Activated CD4-positive, alpha-beta T cell treated with anti-CD3 and anti-CD28 coated beads for 36 hours (primary cell): ENCODE measurements around the gene CCDC81. TPM values are rescaled to one million over a fixed set of nuclear protein-coding genes. Genes with fewer than 3 reads are reported as not detected.
"Not testable (repeated sequence)": the region's sequence is repeated elsewhere in the genome, so short reads cannot be mapped to it uniquely, and the experiment has no call there.

ENCODE experiments used
- ATAC-seq: fragments of 200-7000 bp; cut with Tn5 transposase; one replicate; pipeline ENCODE4 v1.10.0; 2021; ENCODE audit warnings: mild to moderate bottlenecking, moderate library complexity
- CTCF ChIA-PET: fragments of 350-600 bp; sonication (Branson Sonifier 250); formaldehyde crosslinking; loops from one replicate; lab custom pipeline; 2021; ENCODE audit warnings: antibody characterized with exemption; lab: Charles Lee
- POLR2A ChIA-PET: fragments of 350-600 bp; sonication (Branson Sonifier 250); formaldehyde crosslinking; loops from one replicate; lab custom pipeline; 2021; ENCODE audit warnings: antibody characterized with exemption, inconsistent platforms; lab: Charles Lee
- DNase-seq: peaks from one replicate; pipeline ENCODE4 v3.0.0-alpha.2; 2020
- H3K27ac Mint-ChIP-seq: one replicate; pipeline ENCODE4 v1.8.0; 2021; ENCODE audit warnings: mixed read lengths
- H3K27me3 Mint-ChIP-seq: one replicate; pipeline ENCODE4 v1.8.0; 2021; ENCODE audit warnings: mixed read lengths
- H3K36me3 Mint-ChIP-seq: one replicate; pipeline ENCODE4 v1.8.0; 2021; ENCODE audit warnings: low read depth, mixed read lengths
- H3K4me1 Mint-ChIP-seq: one replicate; pipeline ENCODE4 v1.8.0; 2021; ENCODE audit warnings: mixed read lengths
- H3K4me3 Mint-ChIP-seq: one replicate; pipeline ENCODE4 v1.8.0; 2021; ENCODE audit warnings: mild to moderate bottlenecking, moderate library complexity, mixed read lengths
- H3K9me3 Mint-ChIP-seq: one replicate; pipeline ENCODE4 v1.8.0; 2021; ENCODE audit warnings: low read depth, mixed read lengths
- intact Hi-C, 2 experiments: fragments of 100-400 bp; cut with DNase I in 1 of 2; cut with micrococcal nuclease in 1 of 2; formaldehyde crosslinking; loops; one replicate each; pipeline versions ENCODE4 v1.14.2 to v1.15.1; 2022 to 2024; cut with DNase I, micrococcal nuclease
- total RNA-seq, 2 experiments: library from RNA; stranded (reverse); gene quantifications; one replicate each; pipeline ENCODE4 v1.2.3, GENCODE V29; 2021

CCDC81 gene
- total RNA-seq, 2 experiments from 2014 or later, result 0.79 to 0.82 TPM

DNA sequence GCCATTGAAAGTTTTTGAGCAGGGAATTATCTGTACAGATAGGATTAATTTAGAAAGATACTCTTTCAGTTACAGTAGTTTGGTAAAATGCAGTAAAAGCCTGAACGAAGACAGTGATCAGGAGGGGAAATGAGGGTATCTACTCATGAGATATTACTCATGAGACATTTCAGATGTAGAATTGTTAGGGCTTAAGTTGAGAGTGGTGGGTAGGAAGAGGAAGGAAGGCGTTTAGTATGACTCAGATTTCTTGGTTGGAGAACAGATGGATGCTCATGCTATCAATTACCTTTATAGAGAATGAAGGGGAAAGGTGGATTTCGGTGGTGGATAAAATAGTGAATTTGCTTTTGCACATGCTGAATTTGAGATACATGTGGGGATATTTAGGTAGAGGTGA, 15.8 kb downstream of the CCDC81 start:
- Mint-ChIP-seq H3K36me3 (no peaks in the 10 kb centered on the region), H3K27me3 (no peaks in the 10 kb centered on the region), H3K4me3 (no peak overlapping the region), H3K9me3 (no peaks in the 10 kb centered on the region), H3K27ac (no peak overlapping the region), H3K4me1 (no peaks in the 10 kb centered on the region)
- no peak for ATAC-seq
- DNase-seq, result no peak
- ChIA-PET CTCF (no interaction called here), POLR2A (no interaction called here)
- intact Hi-C loops, result no loop called here

DNA sequence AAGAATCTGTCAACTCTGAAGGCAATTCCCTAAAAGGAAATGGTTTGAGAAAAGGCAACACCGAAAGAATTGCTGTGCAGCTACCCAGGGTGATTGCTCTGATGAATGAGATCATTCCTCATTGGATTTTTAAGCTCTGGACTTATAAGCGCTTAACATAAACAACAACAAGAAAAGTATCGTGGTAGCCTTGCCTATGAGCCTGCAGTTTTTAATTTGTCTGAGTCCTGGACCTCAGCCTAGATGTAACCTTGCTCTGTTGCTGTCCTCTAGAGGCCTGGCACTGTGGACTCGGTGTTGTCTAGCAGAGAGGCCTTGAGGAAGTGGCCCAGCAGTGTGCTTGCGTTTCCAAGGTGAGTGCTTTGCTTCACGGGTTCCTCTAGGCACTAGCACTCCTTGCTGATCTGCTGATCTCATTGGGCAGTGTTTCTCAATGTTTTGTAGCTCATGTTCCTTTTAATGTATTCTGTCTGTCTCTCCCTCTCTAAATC, 20.4 kb downstream of the CCDC81 start:
- no peak overlapping the region for H3K27ac Mint-ChIP-seq
- no peaks in the 10 kb centered on the region for H3K27me3 Mint-ChIP-seq
- intact Hi-C loops, result no loop called here
- H3K9me3 Mint-ChIP-seq, result no peaks in the 10 kb centered on the region
- H3K36me3 Mint-ChIP-seq, result no peaks in the 10 kb centered on the region
- DNase-seq, result no peak
- CTCF ChIA-PET, result interaction anchor here (0.9 to 1.6 kb wide), 4 partner anchors 15 to 587 kb away, joined by 3 to 5 read pairs (median 4); no protein-coding TSS in a partner anchor
- no peak for ATAC-seq
- POLR2A ChIA-PET, result no interaction called here
- H3K4me1 Mint-ChIP-seq, result no peaks in the 10 kb centered on the region
- no peak overlapping the region for H3K4me3 Mint-ChIP-seq

DNA sequence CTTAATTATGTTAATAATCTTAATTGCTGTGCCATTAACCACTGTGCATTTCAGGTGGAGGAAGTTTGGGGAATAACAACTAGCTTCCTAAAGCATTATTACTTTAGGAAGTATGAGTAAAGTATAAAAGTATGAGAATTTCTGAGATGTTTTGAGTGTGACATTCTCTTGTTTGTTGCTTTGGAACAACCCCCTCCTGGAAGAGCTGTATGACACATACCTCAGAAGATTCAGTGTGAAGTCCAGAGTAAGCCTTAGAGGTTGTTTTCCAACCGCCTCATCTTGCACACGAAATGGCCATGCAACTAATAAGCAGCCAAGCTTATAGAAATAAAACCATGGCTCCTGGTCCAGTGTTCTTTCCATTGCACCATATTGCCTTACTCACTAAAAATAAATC, 21.7 kb downstream of the CCDC81 start:
- Mint-ChIP-seq H3K27me3 (no peaks in the 10 kb centered on the region), H3K36me3 (no peaks in the 10 kb centered on the region), H3K27ac (no peak overlapping the region), H3K9me3 (no peaks in the 10 kb centered on the region), H3K4me1 (no peaks in the 10 kb centered on the region), H3K4me3 (no peak overlapping the region)
- ChIA-PET CTCF (no interaction called here), POLR2A (no interaction called here)
- intact Hi-C loops, result no loop called here
- no peak for DNase-seq
- ATAC-seq, result no peak

DNA sequence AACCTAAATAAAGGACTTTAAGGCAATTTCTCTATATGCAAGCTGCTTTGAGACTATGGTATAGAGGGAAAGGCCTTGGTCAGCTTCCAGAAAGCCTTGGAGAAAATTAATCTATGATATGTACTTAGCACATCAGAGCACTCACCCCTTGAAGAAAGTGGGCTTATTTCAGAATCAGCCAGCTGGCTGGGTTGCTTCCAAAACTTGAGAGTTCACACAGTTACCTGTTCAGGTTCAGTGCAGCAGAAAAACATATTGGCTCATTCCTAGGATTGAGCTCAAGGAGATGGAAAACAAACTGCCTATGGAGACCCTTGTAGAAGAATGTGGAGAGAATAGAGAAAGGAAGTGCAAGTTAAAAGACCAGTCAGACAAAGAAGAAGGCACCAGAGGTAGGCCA, 22.7 kb downstream of the CCDC81 start:
- Mint-ChIP-seq H3K36me3 (no peaks in the 10 kb centered on the region), H3K4me3 (no peak overlapping the region), H3K4me1 (no peaks in the 10 kb centered on the region), H3K9me3 (no peaks in the 10 kb centered on the region), H3K27ac (no peak overlapping the region), H3K27me3 (no peaks in the 10 kb centered on the region)
- intact Hi-C loops, result no loop called here
- CTCF ChIA-PET, result interaction anchor here (0.5 to 0.6 kb wide), 2 partner anchors 26 to 83 kb away, joined by 3 to 4 read pairs; no protein-coding TSS in a partner anchor
- POLR2A ChIA-PET, result no interaction called here
- ATAC-seq, result no peak
- no peak for DNase-seq

DNA sequence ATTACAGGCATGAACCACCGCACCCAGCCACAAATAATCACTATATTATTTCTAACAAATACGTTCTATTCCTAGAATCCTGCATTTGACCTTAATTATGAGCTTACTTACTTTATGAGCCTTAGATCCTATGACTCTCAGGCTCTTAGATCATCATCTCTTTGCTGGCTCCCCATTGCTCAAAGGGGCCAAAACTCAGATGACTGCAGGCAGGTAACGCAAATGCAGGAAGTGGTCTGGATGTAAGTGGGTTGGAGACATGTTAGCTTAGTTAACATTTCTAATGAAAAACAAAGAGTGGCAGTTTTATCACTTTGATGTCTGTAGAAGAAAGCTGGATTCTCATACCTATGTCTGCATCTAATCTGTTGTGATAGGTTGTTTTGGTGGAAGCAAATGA, 23.4 kb downstream of the CCDC81 start:
- Mint-ChIP-seq H3K27ac (no peak overlapping the region), H3K9me3 (no peaks in the 10 kb centered on the region), H3K4me3 (no peak overlapping the region), H3K27me3 (no peaks in the 10 kb centered on the region), H3K4me1 (no peaks in the 10 kb centered on the region), H3K36me3 (no peaks in the 10 kb centered on the region)
- ChIA-PET POLR2A (no interaction called here), CTCF (interaction anchor here (0.6 to 0.7 kb wide), 3 partner anchors 201 to 842 kb away, joined by 3 to 6 read pairs (median 3); no protein-coding TSS in a partner anchor)
- no peak for DNase-seq
- ATAC-seq, result no peak
- intact Hi-C loops, result no loop called here

GRCh38 chr11:86403458-86403857, 28.8 kb downstream of the CCDC81 start:
- Mint-ChIP-seq H3K4me1 (no peaks in the 10 kb centered on the region), H3K9me3 (no peaks in the 10 kb centered on the region), H3K27ac (no peak overlapping the region), H3K27me3 (no peaks in the 10 kb centered on the region), H3K4me3 (no peak overlapping the region), H3K36me3 (no peaks in the 10 kb centered on the region)
- ChIA-PET CTCF (no interaction called here), POLR2A (no interaction called here)
- DNase-seq (no peak), ATAC-seq (no peak)
- intact Hi-C loops, result no loop called here

DNA sequence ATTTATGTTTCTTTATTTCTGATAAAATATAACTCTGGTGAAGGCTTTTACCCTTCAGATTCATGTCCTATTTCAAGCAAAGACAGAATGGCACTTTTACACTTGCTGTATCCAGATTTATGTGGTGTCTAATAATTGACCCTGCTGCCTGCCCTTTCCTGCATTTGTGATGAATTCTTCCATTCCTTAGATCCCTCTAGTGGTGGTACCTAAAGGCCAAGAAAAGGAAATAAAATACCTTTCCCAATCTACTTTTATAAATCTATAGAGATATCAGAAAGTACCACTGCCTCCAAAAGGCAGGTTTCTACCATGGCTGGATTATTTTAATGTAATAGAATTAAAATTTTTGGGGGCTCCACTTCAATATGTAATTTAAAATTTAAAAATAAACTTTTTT, 34.2 kb downstream of the CCDC81 start:
- ChIA-PET POLR2A (no interaction called here), CTCF (no interaction called here)
- H3K4me1 Mint-ChIP-seq, result no peaks in the 10 kb centered on the region
- H3K27me3 Mint-ChIP-seq, result no peaks in the 10 kb centered on the region
- no peak for ATAC-seq
- H3K9me3 Mint-ChIP-seq, result no peaks in the 10 kb centered on the region
- H3K27ac Mint-ChIP-seq, result no peak overlapping the region
- no peaks in the 10 kb centered on the region for H3K36me3 Mint-ChIP-seq
- H3K4me3 Mint-ChIP-seq, result no peak overlapping the region
- intact Hi-C loops, result no loop called here
- no peak for DNase-seq

DNA sequence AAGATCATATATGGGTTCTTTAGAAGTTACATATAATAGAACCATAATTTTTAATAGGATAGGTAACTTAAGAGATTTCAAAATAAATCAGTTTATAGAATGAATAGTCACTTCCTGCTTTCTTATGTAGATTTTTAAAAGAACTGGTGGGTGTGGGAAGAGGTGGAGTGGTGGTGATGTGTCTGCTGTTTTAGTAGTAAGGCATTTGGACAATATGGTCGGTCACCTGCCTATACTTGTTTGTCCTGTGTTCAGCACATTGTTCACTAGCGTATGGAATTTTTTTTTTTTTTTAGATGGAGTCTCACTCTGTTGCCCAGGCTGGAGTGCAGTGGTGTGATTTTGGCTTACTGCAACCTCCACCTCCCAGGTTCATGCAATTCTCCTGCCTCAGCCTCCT, 39.3 kb downstream of the CCDC81 start:
- H3K4me1 Mint-ChIP-seq, result peaks cover 9% of the 10 kb centered on the region
- CTCF ChIA-PET, result no interaction called here

DNA sequence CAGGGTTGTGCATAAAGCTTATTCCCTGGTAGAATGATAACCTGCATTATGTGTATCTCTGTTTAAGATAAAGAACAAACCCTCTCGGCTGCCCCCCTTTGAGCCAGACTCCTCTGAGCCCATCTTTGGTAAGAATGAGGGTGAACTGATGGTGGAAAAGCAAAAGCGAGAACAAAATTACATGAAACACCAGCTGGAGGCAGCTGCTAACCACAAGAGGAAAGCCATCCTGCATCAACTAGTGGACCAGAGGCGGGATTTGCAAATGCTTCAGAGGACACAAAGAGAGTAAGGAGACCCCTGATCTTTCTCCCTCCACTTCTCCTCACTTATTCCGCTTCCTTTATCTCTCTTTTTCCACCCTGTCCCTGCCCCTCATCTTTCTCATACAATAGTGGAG, 40.3 kb downstream of the CCDC81 start:
- H3K36me3 Mint-ChIP-seq, result no peaks in the 10 kb centered on the region
- ATAC-seq, result no peak
- H3K4me1 Mint-ChIP-seq, result peaks cover 10% of the 10 kb centered on the region

More for the DNA sequence above, 39.3 kb downstream of the CCDC81 start:
- Mint-ChIP-seq H3K4me3 (no peak overlapping the region), H3K36me3 (no peaks in the 10 kb centered on the region), H3K9me3 (no peaks in the 10 kb centered on the region), H3K27ac (no peak overlapping the region), H3K27me3 (no peaks in the 10 kb centered on the region)
- intact Hi-C loops, result loop anchor here in 1 of 2 experiments (10.0 kb wide), 1 partner anchor 469 kb away; no protein-coding TSS in a partner anchor
- POLR2A ChIA-PET, result interaction anchor here (0.5 kb wide), 1 partner anchor 421 kb away, joined by 3 read pairs; no protein-coding TSS in a partner anchor
- ATAC-seq (no peak), DNase-seq (no peak)

GRCh38 chr11:86416494-86416893, 41.8 kb downstream of the CCDC81 start:
- intact Hi-C loops, result loop anchor here in 1 of 2 experiments (10.0 kb wide), 1 partner anchor 472 kb away; no protein-coding TSS in a partner anchor
- H3K36me3 Mint-ChIP-seq, result no peaks in the 10 kb centered on the region
- H3K4me3 Mint-ChIP-seq, result no peak overlapping the region
- ATAC-seq, result no peak
- H3K4me1 Mint-ChIP-seq, result peaks cover 10% of the 10 kb centered on the region
- CTCF ChIA-PET, result no interaction called here
- no peak for DNase-seq
- H3K27ac Mint-ChIP-seq, result no peak overlapping the region
- no peaks in the 10 kb centered on the region for H3K9me3 Mint-ChIP-seq
- H3K27me3 Mint-ChIP-seq, result no peaks in the 10 kb centered on the region
- POLR2A ChIA-PET, result no interaction called here

More for the DNA sequence above, 40.3 kb downstream of the CCDC81 start:
- no peaks in the 10 kb centered on the region for H3K9me3 Mint-ChIP-seq
- CTCF ChIA-PET, result no interaction called here
- DNase-seq, result no peak
- no peaks in the 10 kb centered on the region for H3K27me3 Mint-ChIP-seq
- intact Hi-C loops, result loop anchor here in 1 of 2 experiments (10.0 kb wide), 1 partner anchor 470 kb away; no protein-coding TSS in a partner anchor
- POLR2A ChIA-PET, result no interaction called here
- no peak overlapping the region for H3K27ac Mint-ChIP-seq
- no peak overlapping the region for H3K4me3 Mint-ChIP-seq

DNA sequence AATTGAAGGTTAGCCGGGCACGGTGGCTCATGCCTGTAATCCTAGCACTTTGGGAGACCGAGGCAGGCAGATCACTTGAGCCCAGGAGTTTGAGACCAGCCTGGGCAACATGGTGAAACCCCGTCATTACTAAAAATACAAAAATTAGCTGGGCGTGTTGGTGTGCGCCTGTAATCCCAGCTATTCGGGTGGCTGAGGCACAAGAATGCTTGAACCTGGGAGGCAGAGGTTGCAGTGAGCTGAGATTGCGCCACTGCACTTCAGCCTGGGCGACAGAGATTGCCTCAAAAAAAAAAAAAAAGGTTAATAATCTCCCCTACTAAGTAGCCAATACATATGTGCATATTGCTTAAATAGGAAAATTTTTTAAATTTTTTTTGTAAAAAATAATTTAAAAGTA, 42.3 kb downstream of the CCDC81 start:
- H3K4me3 Mint-ChIP-seq, H3K27ac Mint-ChIP-seq, H3K9me3 Mint-ChIP-seq, H3K4me1 Mint-ChIP-seq, H3K27me3 Mint-ChIP-seq, ATAC-seq, DNase-seq, H3K36me3 Mint-ChIP-seq, CTCF ChIA-PET, POLR2A ChIA-PET: not testable (repeated sequence)
- intact Hi-C loops, result loop anchor here in 1 of 2 experiments (10.0 kb wide), 1 partner anchor 472 kb away; no protein-coding TSS in a partner anchor

- no peak overlapping the region for H3K27ac Mint-ChIP-seq
Observed at GRCh38 chr11:86418106-86418505, 43.4 kb downstream of the CCDC81 start.

More at GRCh38 chr11:86418106-86418505, 43.4 kb downstream of the CCDC81 start:
- Mint-ChIP-seq H3K9me3 (no peaks in the 10 kb centered on the region), H3K36me3 (no peaks in the 10 kb centered on the region), H3K4me3 (no peak overlapping the region), H3K27me3 (no peaks in the 10 kb centered on the region), H3K4me1 (peaks cover 10% of the 10 kb centered on the region)
- no peak for DNase-seq
- CTCF ChIA-PET, result no interaction called here
- ATAC-seq, result no peak
- intact Hi-C loops, result loop anchor here (2.0 to 10.0 kb wide), 2 partner anchors 473 to 477 kb away; no protein-coding TSS in a partner anchor
- POLR2A ChIA-PET, result no interaction called here
